Ecto neural progenitor cell (in vitro differentiated cells): ENCODE data around the gene FTO.
"Not testable (repeated sequence)": the region's sequence is repeated elsewhere in the genome, so short reads cannot be mapped to it uniquely, and the experiment has no call there.

Experiments
- DNase-seq: peaks from one replicate; pipeline ENCODE4 v3.0.0-alpha.2; 2018; ENCODE audit warnings: low spot score

The FTO gene

GRCh38 chr16:53703590-53704444, at the start of gene FTO, which contains the start of gene RPGRIP1L:
Gene FTO, plus strand, starts transcription at chr16:53704156.
Gene RPGRIP1L, minus strand, starts transcription at chr16:53703859. Its CDS starts 3,136 bp downstream, at chr16:53700723.
- DNase-seq, result peak; percentile 99

- no peak for DNase-seq
These were observed 49.0 kb upstream of the FTO start for GRCh38 chr16:53654946-53655345.

- no peak for DNase-seq
These were observed 41.9 kb upstream of the FTO start for GRCh38 chr16:53662072-53662471.

GRCh38 chr16:53664724-53665345, 39.1 kb upstream of the FTO start:
- no peak for DNase-seq

- no peak for DNase-seq
These were observed 37.1 kb upstream of the FTO start for GRCh38 chr16:53666786-53667415.

GRCh38 chr16:53668869-53669268, 35.1 kb upstream of the FTO start:
- DNase-seq, result no peak

GRCh38 chr16:53672461-53672860, 31.5 kb upstream of the FTO start:
- no peak for DNase-seq

- no peak for DNase-seq
These were observed 30.8 kb upstream of the FTO start for GRCh38 chr16:53673189-53673588.

GRCh38 chr16:53678155-53678554, 25.8 kb upstream of the FTO start:
- DNase-seq, result no peak

GRCh38 chr16:53678756-53679343, 25.1 kb upstream of the FTO start:
- no peak for DNase-seq

- no peak for DNase-seq
These were observed 23.2 kb upstream of the FTO start for GRCh38 chr16:53680756-53681155.

GRCh38 chr16:53681354-53681753, 22.6 kb upstream of the FTO start:
- no peak for DNase-seq

- not testable (repeated sequence) for DNase-seq
These were observed 18.6 kb upstream of the FTO start for GRCh38 chr16:53685334-53685733.

GRCh38 chr16:53686710-53687109, 17.2 kb upstream of the FTO start:
- DNase-seq, result no peak

- DNase-seq, result no peak
These were observed 14.3 kb upstream of the FTO start for GRCh38 chr16:53689636-53690035.

GRCh38 chr16:53690771-53691170, 13.2 kb upstream of the FTO start:
- no peak for DNase-seq

- DNase-seq, result peak; percentile 52
These were observed 11.8 kb upstream of the FTO start for GRCh38 chr16:53692146-53692545.

- DNase-seq, result no peak
These were observed 10.6 kb upstream of the FTO start for GRCh38 chr16:53693320-53693719.

- DNase-seq, result no peak
These were observed 8.9 kb upstream of the FTO start for GRCh38 chr16:53695070-53695469.

- DNase-seq, result not testable (repeated sequence)
These were observed 5.7 kb upstream of the FTO start for GRCh38 chr16:53698271-53698670.

- DNase-seq, result no peak
These were observed 473 bp downstream of the FTO start for GRCh38 chr16:53704445-53704813.

- DNase-seq, result no peak
These were observed 3.7 kb downstream of the FTO start for GRCh38 chr16:53707671-53708070.

GRCh38 chr16:53708490-53708889, 4.5 kb downstream of the FTO start:
- DNase-seq, result no peak
